Measurements from ENCODE around the gene PLAAT5. TPM values are rescaled to one million over a fixed set of nuclear protein-coding genes. Genes with fewer than 3 reads are reported as not detected.
A peak's percentile ranks its signal among the peaks of the same experiment; 100 is the strongest.

The PLAAT5 gene
- total and polyA plus RNA-seq, 11 donors = 0.49 to 7.1 (median 1.5) TPM

- no peaks in the 10 kb centered on the region for H3K27me3 ChIP-seq
- peaks cover 0 to 23% (median 7%) of the 10 kb centered on the region in 12 donors for H3K4me1 ChIP-seq
- no peaks in the 10 kb centered on the region for H3K9me3 ChIP-seq
- intact Hi-C loops (cut with DNase I) = no loop called here
- H3K4me3 ChIP-seq = no peak overlapping the region
- H3K36me3 ChIP-seq = no peaks in the 10 kb centered on the region
- DNase-seq = no peak
- 86 to 93% (median 89%) methylated on average over 10 to 11 of the region's 11 CpGs for WGBS, 4 donors
- TF ChIP-seq POLR2A (IDR thresholded peaks at IDR 0.05) (no peak), CTCF (IDR thresholded peaks at IDR 0.05) (no peak)
- H3K27ac ChIP-seq = no peak overlapping the region
- no peak for ATAC-seq
Measured at GRCh38 chr11:63511048-63511748, 20.2 kb upstream of the PLAAT5 start.

GRCh38 chr11:63510360-63511047, 19.5 kb upstream of the PLAAT5 start:
- Histone ChIP-seq H3K27me3 (no peaks in the 10 kb centered on the region), H3K4me1 (peaks cover 0 to 30% (median 7%) of the 10 kb centered on the region in 12 donors), H3K27ac (peak overlapping the region in 2 of 12 donors; percentile 10 to 50), H3K4me3 (no peak overlapping the region), H3K9me3 (no peaks in the 10 kb centered on the region), H3K36me3 (no peaks in the 10 kb centered on the region)
- ATAC-seq = peak; percentile 65 to 81 (median 78)
- intact Hi-C loops (cut with DNase I) = no loop called here
- DNase-seq = peak in 4 of 5 donors; percentile 28 to 61 (median 38)
- WGBS, 4 donors = 67 to 78% (median 73%) methylated on average over 6 to 7 of the region's 7 CpGs
- TF ChIP-seq POLR2A (IDR thresholded peaks at IDR 0.05) = no peak
- TF ChIP-seq CTCF (IDR thresholded peaks at IDR 0.05) = peak in 1 of 12 donors; percentile 8

- Histone ChIP-seq H3K36me3 (no peaks in the 10 kb centered on the region), H3K27me3 (no peaks in the 10 kb centered on the region), H3K4me3 (no peak overlapping the region), H3K9me3 (no peaks in the 10 kb centered on the region), H3K4me1 (peaks cover 0 to 47% (median 11%) of the 10 kb centered on the region in 12 donors), H3K27ac (no peak overlapping the region)
- DNase-seq = no peak
- ATAC-seq = no peak
- intact Hi-C loops (cut with DNase I) = loop anchor here in 1 of 10 donors (10.0 kb wide), 1 partner anchor 64 kb away; no protein-coding TSS in a partner anchor
- WGBS, 4 donors = 91 to 92% (median 91%) methylated on average over 12 of the region's 12 CpGs
- TF ChIP-seq POLR2A (IDR thresholded peaks at IDR 0.05) (no peak), CTCF (IDR thresholded peaks at IDR 0.05) (no peak)
Measured at GRCh38 chr11:63508745-63509144, 17.8 kb upstream of the PLAAT5 start.

- ATAC-seq (peak; percentile 62 to 78 (median 68)), DNase-seq (peak in 4 of 5 donors; percentile 41 to 76 (median 58))
- intact Hi-C loops (cut with DNase I) = loop anchor here in 1 of 10 donors (10.0 kb wide), 1 partner anchor 63 kb away; no protein-coding TSS in a partner anchor
- no peaks in the 10 kb centered on the region for H3K36me3 ChIP-seq
- H3K27me3 ChIP-seq = no peaks in the 10 kb centered on the region
- TF ChIP-seq CTCF (IDR thresholded peaks at IDR 0.05) = peak in 10 of 12 donors; percentile 21 to 56 (median 42)
- TF ChIP-seq POLR2A (IDR thresholded peaks at IDR 0.05) = no peak
- H3K9me3 ChIP-seq = no peaks in the 10 kb centered on the region
- H3K27ac ChIP-seq = no peak overlapping the region
- WGBS, 4 donors = 49 to 72% (median 56%) methylated on average over 3 of the region's 3 CpGs
- H3K4me3 ChIP-seq = no peak overlapping the region
- H3K4me1 ChIP-seq = peaks cover 0 to 51% (median 11%) of the 10 kb centered on the region in 12 donors
Measured at GRCh38 chr11:63508009-63508408, 17.0 kb upstream of the PLAAT5 start.
